GM12878 (cell line): ENCODE data around the gene INPP1. TPM values are rescaled to one million over a fixed set of nuclear protein-coding genes. Genes with fewer than 3 reads are reported as not detected.

Experiments
- ATAC-seq: fragments of 200-7000 bp; cut with Tn5 transposase; 3 replicates; pipeline ENCODE4 v1.9.1; 2020; ENCODE audit warnings: mild to moderate bottlenecking, moderate library complexity
- BruUV-seq: library from RNA; stranded (reverse); fragments of 400-500 nt; replicated peaks from 2 replicates; lab custom pipeline; 2021; lab: Mats Ljungman, UMichigan
- CTCF ChIA-PET: fragments of 300-600 bp; sonication (Branson Sonifier 250); formaldehyde crosslinking; extraction: SDS; loops from one replicate; lab custom pipeline; 2021; ENCODE audit warnings: inconsistent platforms; lab: Yijun Ruan, JAX
- POLR2A ChIA-PET: fragments of 350-600 bp; formaldehyde crosslinking; extraction: SDS; loops from one replicate; lab custom pipeline; 2021; ENCODE audit warnings: inconsistent platforms; lab: Charles Lee
- RAD21 ChIA-PET: fragments of 300-600 bp; sonication (Branson Sonifier 250); formaldehyde crosslinking; loops from one replicate; lab custom pipeline; 2023; ENCODE audit warnings: antibody characterized with exemption; ENCODE audit not compliant: unreplicated experiment; lab: Charles Lee
- SMC1A ChIA-PET: fragments of 300-600 bp; sonication (Branson Sonifier 250); formaldehyde crosslinking; loops from one replicate; lab custom pipeline; 2023; ENCODE audit not compliant: unreplicated experiment, uncharacterized antibody; lab: Charles Lee
- DNase-seq: peaks from one replicate; pipeline ENCODE4 v3.0.0-alpha.2; 2011; ENCODE audit warnings: low read depth, low spot score
- FAIRE-seq: peaks from 3 replicates; lab custom pipeline; 2011; peaks lifted over from hg19 to GRCh38; lab: Jason Lieb, UNC
- H2AFZ ChIP-seq: 2 replicates; pipeline ENCODE4 v1.6.0; 2011; ENCODE audit warnings: low read depth, low read length, control low read depth; ENCODE audit not compliant: control insufficient read depth
- H3K27ac ChIP-seq: 2 replicates; pipeline ENCODE4 v1.5.1; 2011; ENCODE audit warnings: control low read depth; ENCODE audit not compliant: control insufficient read depth, insufficient read depth
- H3K27me3 ChIP-seq, 2 experiments: replicated peaks in 1 of 2; 2 replicates each; pipeline versions ENCODE4 v1.6.0 to v1.6.1; 2011; ENCODE audit warnings: low read length in 1 of 2; ENCODE audit not compliant: control insufficient read depth in 2 of 2, insufficient read depth in 2 of 2
- H3K36me3 ChIP-seq, 2 experiments: 2 replicates each; pipeline ENCODE4 v1.5.1; 2011; ENCODE audit warnings: low read length in 1 of 2; ENCODE audit not compliant: control insufficient read depth in 2 of 2, insufficient read depth in 2 of 2
- H3K4me1 ChIP-seq: 2 replicates; pipeline ENCODE4 v1.6.1; 2011; ENCODE audit warnings: mild to moderate bottlenecking, low read length, moderate library complexity, mixed read lengths; ENCODE audit not compliant: control insufficient read depth, insufficient read depth
- H3K4me2 ChIP-seq: 2 replicates; pipeline ENCODE4 v1.6.0; 2011; ENCODE audit warnings: control low read depth; ENCODE audit not compliant: control insufficient read depth, insufficient read depth
- H3K4me3 ChIP-seq: fragments of 200-600 bp; sonication (generic); 2 replicates; pipeline ENCODE4 v1.5.1; 2016
- H3K79me2 ChIP-seq: 2 replicates; pipeline ENCODE4 v1.6.0; 2011; ENCODE audit warnings: low read length; ENCODE audit not compliant: control insufficient read depth, insufficient read depth
- H3K9ac ChIP-seq: 2 replicates; pipeline ENCODE4 v1.8.0; 2011; ENCODE audit warnings: low read length, control low read depth, mixed read lengths; ENCODE audit not compliant: control insufficient read depth, insufficient read depth
- H3K9me3 ChIP-seq: replicated peaks from 3 replicates; pipeline ENCODE4 v1.5.1; 2011; ENCODE audit warnings: mild to moderate bottlenecking, low read length; ENCODE audit not compliant: control insufficient read depth, insufficient read depth
- H4K20me1 ChIP-seq: 2 replicates; pipeline ENCODE4 v1.6.0; 2011; ENCODE audit not compliant: control insufficient read depth, insufficient read depth
- CEBPZ ChIP-seq: fragments of 150-350 bp; IDR thresholded peaks from 2 replicates; pipeline ENCODE4 v1.6.1; 2016; ENCODE audit warnings: low read depth, low read length
- GATAD2B ChIP-seq: fragments of 450-650 bp; conservative IDR thresholded peaks from 2 replicates; pipeline ENCODE4 v1.6.1; 2017; ENCODE audit warnings: low read depth, mild to moderate bottlenecking, moderate library complexity
- MAX ChIP-seq: IDR thresholded peaks from 2 replicates; pipeline ENCODE4 v1.6.1; 2012; ENCODE audit warnings: low read depth, low read length, improper control_type of control experiment
- PAX8 ChIP-seq: fragments of 450-650 bp; IDR thresholded peaks from 2 replicates; pipeline ENCODE4 v1.6.1; 2017; ENCODE audit warnings: mild to moderate bottlenecking, moderate library complexity
- SIX5 ChIP-seq: IDR thresholded peaks from 2 replicates; pipeline ENCODE4 v1.6.1; 2011; ENCODE audit warnings: mild to moderate bottlenecking, low read depth, low read length, moderate library complexity; ENCODE audit not compliant: severe bottlenecking
- SREBF1 ChIP-seq: IDR thresholded peaks from 2 replicates; pipeline ENCODE4 v1.6.1; 2012; ENCODE audit warnings: mild to moderate bottlenecking, low read length
- SRF ChIP-seq, 2 experiments: IDR thresholded peaks; 2 replicates each; pipeline ENCODE4 v1.6.1; 2011; ENCODE audit warnings: low read depth in 2 of 2, low read length in 2 of 2, mild to moderate bottlenecking in 1 of 2, moderate library complexity in 1 of 2
- WGBS: methylation state at CpG from one replicate; pipeline ENCODE4 v1.1.6; 2016; ENCODE audit warnings: low lambda C conversion rate; ENCODE audit not compliant: insufficient replicate concordance, insufficient coverage; ENCODE audit errors: missing lambda C conversion rate; 5-methylcytosine and 5-hydroxymethylcytosine counted together
- in situ Hi-C: fragments of 300-500 bp; cut with MboI; formaldehyde crosslinking; loops from 9 replicates; pipeline ENCODE4 v1.14.3; 2018; ENCODE audit warnings: mixed read lengths
- intact Hi-C: fragments of 100-400 bp; cut with micrococcal nuclease; formaldehyde crosslinking; loops from one replicate; pipeline ENCODE4 v1.14.2; 2022; ENCODE audit not compliant: unreplicated experiment
- polyA plus RNA-seq, 11 experiments: library from polyadenylated mRNA; depleted of rRNA in 4 of 11; unstranded in 6 of 11; stranded (reverse) in 5 of 11; fragments of >200 nt; fragmentation: Nextera tagmentation in 4 of 11; fragmentation: Illumina TruSeq in 1 of 11; extraction: Ambion mirVana in 4 of 11; extraction: Trizol in 1 of 11; gene quantifications; 1 replicate in 1 of 11; 2 replicates in 10 of 11; pipeline versions ENCODE4 v1.2.1 to v1.2.3, GENCODE V29; 2011 to 2016; ENCODE audit warnings: inconsistent platforms in 2 of 11, missing spikeins in 2 of 11, low read depth in 1 of 11
- total RNA-seq, 4 experiments: library from RNA; depleted of rRNA in 3 of 4; stranded (reverse); fragments of >200 nt in 3 of 4; fragmentation: Illumina TruSeq in 1 of 4; extraction: Trizol in 1 of 4; gene quantifications; 2 replicates each; pipeline versions ENCODE4 v1.2.1 to v1.2.3, GENCODE V29; 2013 to 2021
- TF ChIP-seq, protein P1 (sequence below): fragments of 450-650 bp; IDR thresholded peaks from 2 replicates; pipeline ENCODE4 v1.6.1; 2017; ENCODE audit warnings: borderline replicate concordance
- TF ChIP-seq, protein P2 (sequence below): fragments of 450-650 bp; IDR thresholded peaks from 2 replicates; pipeline ENCODE4 v1.6.1; 2016; ENCODE audit warnings: mild to moderate bottlenecking

INPP1 gene
- total and polyA plus RNA-seq, 10 of the 15 experiments (the other 5 are each of a cell fraction or from before 2014, with no cell fraction given): 3.3 to 17.9 (median 11.1) TPM

- TF ChIP-seq CEBPZ: no peak
Observed at GRCh38 chr2:190342611-190343010, 778 bp upstream of the INPP1 start (continued).

DNA sequence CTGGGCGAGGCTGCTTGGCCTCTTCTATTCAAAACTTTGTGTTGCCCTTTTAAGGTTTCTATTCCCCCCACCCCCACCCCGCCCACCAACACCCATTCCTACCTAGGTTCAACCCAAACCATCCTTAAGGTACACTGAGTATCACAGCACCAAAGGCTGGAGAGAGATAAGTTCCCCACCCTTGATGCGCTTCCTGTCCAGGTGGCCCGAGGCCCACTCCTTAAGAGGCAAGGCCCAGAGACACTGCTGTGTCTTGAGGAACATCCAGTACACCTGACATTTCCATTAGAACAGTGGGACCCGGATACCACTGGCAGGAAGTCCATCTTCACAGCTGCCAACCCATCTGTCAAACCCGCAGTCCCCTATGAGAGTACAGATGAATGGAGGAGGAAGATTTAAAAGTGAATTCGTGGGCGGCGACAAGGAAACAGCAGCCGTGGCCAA is 277 bp upstream of the INPP1 start:
- intact Hi-C loops: no loop called here

More for the DNA sequence above, 277 bp upstream of the INPP1 start:
- ATAC-seq (no peak; the same call in 1 of the 3 replicates), FAIRE-seq (no peak), DNase-seq (no peak)
- 0 out of 4 replicates have a peak, but pooled peaks of 1 of the 2 experiments have one; percentile 15 for TF ChIP-seq SRF (IDR thresholded peaks at IDR 0.05; ENCODE audit: low read depth in 2 of 2, low read length in 2 of 2)
- TF ChIP-seq PAX8: no peak
- TF ChIP-seq, protein P1, sequence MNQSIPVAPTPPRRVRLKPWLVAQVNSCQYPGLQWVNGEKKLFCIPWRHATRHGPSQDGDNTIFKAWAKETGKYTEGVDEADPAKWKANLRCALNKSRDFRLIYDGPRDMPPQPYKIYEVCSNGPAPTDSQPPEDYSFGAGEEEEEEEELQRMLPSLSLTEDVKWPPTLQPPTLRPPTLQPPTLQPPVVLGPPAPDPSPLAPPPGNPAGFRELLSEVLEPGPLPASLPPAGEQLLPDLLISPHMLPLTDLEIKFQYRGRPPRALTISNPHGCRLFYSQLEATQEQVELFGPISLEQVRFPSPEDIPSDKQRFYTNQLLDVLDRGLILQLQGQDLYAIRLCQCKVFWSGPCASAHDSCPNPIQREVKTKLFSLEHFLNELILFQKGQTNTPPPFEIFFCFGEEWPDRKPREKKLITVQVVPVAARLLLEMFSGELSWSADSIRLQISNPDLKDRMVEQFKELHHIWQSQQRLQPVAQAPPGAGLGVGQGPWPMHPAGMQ: no peak
- TF ChIP-seq, protein P2, sequence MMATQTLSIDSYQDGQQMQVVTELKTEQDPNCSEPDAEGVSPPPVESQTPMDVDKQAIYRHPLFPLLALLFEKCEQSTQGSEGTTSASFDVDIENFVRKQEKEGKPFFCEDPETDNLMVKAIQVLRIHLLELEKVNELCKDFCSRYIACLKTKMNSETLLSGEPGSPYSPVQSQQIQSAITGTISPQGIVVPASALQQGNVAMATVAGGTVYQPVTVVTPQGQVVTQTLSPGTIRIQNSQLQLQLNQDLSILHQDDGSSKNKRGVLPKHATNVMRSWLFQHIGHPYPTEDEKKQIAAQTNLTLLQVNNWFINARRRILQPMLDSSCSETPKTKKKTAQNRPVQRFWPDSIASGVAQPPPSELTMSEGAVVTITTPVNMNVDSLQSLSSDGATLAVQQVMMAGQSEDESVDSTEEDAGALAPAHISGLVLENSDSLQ: peak; percentile 36; the same call in 1 of the 2 replicates
- TF ChIP-seq SIX5: no peak
- TF ChIP-seq SREBF1: no peak
- TF ChIP-seq MAX: no peak
- TF ChIP-seq GATAD2B: no peak
- Histone ChIP-seq H3K4me2 (peak overlapping the region; percentile 91), H2AFZ (peak overlapping the region; percentile 90), H3K4me1 (peaks cover 8% of the 10 kb centered on the region; the same call in 1 of the 2 replicates), H3K9me3 (no peaks in the 10 kb centered on the region), H3K4me3 (peak overlapping the region; percentile 77; the same call in 1 of the 2 replicates), H3K79me2 (no peaks in the 10 kb centered on the region), H3K9ac (peak overlapping the region; percentile 70; the same call in 1 of the 2 replicates), H3K36me3 (no peaks in the 10 kb centered on the region), H3K27ac (no peak overlapping the region), H3K27me3 (no peaks in the 10 kb centered on the region), H4K20me1 (no peaks in the 10 kb centered on the region)
- ChIA-PET RAD21 (interaction anchor here (1.1 to 3.1 kb wide), 4 partner anchors 17 to 336 kb away, joined by 3 to 36 read pairs (median 7); partner anchors contain the start of gene HIBCH), POLR2A (interaction anchor here (1.4 to 3.1 kb wide), 2 partner anchors 10 to 16 kb away, joined by 3 to 15 read pairs; no protein-coding TSS in a partner anchor), SMC1A (interaction anchor here (1.0 to 5.2 kb wide), 6 partner anchors 11 to 41 kb away, joined by 3 to 46 read pairs (median 15); partner anchors contain the start of gene HIBCH), CTCF (interaction anchor here (1.2 to 5.8 kb wide), 9 partner anchors 11 to 462 kb away, joined by 4 to 48 read pairs (median 10); a partner anchor contains a TSS)
- in situ Hi-C loops: no loop called here
- BruUV-seq: no TSS peak
- 30% methylated on average over 10 of the region's 10 CpGs for WGBS
